Endometrial microvascular endothelial cells (primary cell): ENCODE measurements around the gene AVPR2. TPM values are rescaled to one million over a fixed set of nuclear protein-coding genes. Genes with fewer than 3 reads are reported as not detected.

Experiments used
- in situ Hi-C: cut with HindIII; loops from 2 replicates; pipeline ENCODE4 v1.10.0; 2017; ENCODE audit warnings: low sequenced_read_pairs, low pct_unique_long_range_greater_than_20kb; ENCODE audit errors: inconsistent ontology term
- total RNA-seq: library from RNA; depleted of rRNA; stranded (reverse); fragments of >200 nt; gene quantifications from one replicate; pipeline ENCODE4 v1.2.3, GENCODE V29; 2015; ENCODE audit errors: inconsistent ontology term

The AVPR2 gene
- total RNA-seq, 1 donor from 2014 or later, result not detected

DNA sequence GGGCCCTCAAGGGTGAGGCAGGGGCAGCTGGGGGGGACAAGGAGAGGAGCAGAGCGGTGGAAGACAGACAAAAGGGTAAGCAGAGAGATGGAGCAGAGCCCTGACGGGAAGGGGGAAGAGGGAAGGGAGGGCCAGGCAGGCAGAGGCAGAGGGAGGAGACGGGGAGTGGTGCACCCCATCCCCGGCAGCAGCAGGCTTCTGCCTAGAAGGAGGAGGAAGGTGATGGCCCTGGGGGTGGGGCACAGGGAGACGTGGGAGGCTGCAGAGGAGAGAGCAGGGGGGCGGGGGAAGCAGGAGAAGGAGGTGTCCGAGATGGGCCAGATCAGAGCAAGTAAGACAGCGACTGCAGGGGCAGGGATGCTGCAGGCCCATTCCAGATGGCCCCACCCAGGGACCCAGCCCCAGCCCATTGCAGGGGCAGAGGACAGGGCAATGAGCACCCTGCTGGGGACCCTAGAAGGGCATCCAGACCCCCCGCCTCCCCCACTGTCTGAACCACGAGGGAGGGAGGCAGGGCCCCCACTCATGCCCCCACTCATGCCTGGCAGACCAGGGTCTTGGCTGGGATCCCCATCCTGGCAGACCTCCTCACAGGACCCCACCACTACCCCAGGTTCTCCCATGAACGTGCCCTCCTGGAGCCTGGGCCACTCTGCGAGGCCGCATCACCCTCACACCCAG, 21.2 kb upstream of the AVPR2 start:
- in situ Hi-C loops, result no loop called here

DNA sequence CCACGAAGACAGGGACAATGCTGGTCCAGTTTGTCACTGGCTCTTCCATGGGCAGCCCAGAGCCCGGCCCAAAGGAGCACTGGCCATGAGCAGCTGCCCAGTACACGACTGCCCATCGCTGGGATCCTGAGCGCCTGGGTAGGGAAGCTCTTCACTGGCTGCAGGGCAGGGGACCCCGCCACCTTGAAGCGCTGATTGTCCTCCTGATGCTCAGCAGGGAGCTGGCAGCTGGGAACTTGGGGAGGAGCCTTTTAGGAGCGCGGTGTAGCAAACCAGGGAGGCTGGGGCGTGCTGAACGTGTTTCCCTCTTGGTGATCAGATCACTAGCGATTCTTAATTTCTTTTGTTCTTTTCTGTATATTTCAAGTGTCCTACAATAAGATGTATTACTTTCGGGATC, 20.3 kb upstream of the AVPR2 start:
- in situ Hi-C loops, result no loop called here

GRCh38 chrX:153884590-153884989, 19.9 kb upstream of the AVPR2 start:
- in situ Hi-C loops, result no loop called here

GRCh38 chrX:153885208-153885787, 19.2 kb upstream of the AVPR2 start:
- in situ Hi-C loops, result no loop called here

- in situ Hi-C loops, result no loop called here
Measured at GRCh38 chrX:153885968-153886903, 18.2 kb upstream of the AVPR2 start, which contains the start of gene L1CAM. Gene L1CAM, minus strand, starts transcription at chrX:153886173. Its CDS starts 10,337 bp downstream, at chrX:153875836.

- in situ Hi-C loops, result no loop called here
Measured at GRCh38 chrX:153886915-153887314, 17.6 kb upstream of the AVPR2 start.

DNA sequence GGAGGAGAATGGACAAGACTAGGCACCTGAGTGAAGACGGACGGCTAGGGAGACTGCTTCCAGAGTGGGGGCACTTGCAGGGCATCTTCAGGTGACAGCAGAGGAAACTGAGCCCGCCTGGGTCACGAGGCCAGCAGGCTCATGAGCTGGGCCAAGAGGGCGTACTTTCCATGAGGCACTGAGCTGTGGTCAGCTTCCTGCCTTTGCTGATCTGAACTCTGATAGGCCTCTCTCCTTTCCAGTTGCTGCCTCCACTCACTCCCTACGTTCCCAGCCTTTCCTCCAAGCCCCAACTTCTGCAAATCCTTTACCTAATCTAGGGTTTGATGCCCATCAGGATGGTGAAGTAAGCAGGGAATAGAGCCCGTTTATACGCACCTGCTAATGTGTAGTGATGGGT, 17.1 kb upstream of the AVPR2 start:
- in situ Hi-C loops, result no loop called here

GRCh38 chrX:153888344-153888743, 16.1 kb upstream of the AVPR2 start:
- in situ Hi-C loops, result no loop called here

GRCh38 chrX:153889123-153889522, 15.3 kb upstream of the AVPR2 start:
- in situ Hi-C loops, result no loop called here

DNA sequence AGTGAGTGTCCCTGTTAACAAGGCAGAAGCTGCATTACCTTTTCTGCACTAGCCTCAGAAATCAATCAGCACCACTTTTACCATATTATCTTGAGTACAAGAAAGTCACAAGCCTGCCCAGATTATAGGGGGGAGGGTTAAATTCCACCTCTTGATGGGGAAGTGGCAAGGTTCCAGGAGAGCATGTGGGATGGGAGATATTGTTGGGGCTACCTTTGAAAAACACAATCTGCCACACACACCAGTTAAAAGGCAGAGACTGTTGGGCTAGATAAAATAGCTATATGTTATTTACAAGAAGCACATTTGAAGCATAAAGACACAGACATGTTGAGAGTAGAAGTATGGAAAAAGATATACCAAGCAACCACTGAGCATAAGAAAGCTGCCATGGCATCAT, 6.6 kb upstream of the AVPR2 start:
- in situ Hi-C loops, result no loop called here

- in situ Hi-C loops, result no loop called here
Measured at GRCh38 chrX:153900831-153901752, 3.4 kb upstream of the AVPR2 start.

- in situ Hi-C loops, result no loop called here
Measured at GRCh38 chrX:153901753-153902140, 2.7 kb upstream of the AVPR2 start.

DNA sequence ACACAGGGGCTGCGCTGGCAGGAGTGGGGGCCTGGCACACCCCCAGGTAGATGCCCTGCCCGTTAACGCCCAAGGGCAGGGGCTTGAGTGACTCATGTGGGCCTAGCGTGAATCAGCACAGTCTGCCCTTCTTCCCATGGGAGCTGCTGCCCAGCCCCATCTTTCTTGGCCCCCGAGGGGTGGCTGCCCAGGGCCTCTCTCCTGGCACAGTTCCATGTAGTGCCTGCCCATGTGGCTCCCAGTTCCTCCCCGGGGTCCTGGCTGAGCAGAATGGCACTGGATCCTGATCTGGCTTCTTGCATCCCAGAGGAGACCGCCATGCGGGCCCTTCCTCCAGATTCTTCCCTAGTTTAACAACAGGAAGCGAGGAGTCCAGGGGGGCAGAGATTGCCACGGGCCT, 2.1 kb upstream of the AVPR2 start:
- in situ Hi-C loops, result no loop called here

DNA sequence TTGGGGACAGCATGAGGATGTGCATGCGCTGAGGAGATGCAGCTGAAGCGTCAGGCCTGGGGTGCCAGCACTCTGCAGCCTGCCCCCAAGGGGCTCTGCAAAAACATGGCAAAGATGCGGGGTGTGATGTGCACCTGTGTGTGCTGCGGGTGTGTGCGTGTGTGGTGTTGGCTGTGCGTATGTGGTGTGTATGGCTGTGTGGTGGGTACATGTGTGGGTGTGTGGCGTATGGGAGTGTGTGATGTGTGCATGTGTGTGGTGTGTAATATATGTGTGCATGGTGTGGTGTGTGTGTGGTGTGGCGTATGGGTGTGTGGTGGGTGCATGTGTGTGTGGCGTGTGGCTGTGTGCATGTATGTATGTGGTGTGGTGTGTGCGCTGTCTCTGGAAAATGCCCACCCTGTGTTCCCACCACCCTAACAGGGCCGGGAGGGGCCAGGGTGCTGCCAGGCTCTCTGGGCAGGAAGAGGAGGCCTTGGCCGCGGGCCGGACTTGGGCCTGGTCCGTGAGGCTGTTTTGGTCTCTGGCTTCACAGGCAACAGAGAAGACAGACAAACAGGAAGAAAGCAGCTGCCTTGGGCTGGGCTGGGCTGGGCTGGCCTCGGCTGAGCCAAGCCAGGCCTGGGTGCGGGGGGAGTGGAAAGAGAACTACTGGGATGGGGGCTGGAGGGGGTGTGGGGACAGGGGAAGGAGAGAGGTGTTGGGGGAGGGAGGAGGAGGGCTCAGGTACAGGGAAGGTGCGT, 1.1 kb upstream of the AVPR2 start:
- in situ Hi-C loops, result no loop called here

DNA sequence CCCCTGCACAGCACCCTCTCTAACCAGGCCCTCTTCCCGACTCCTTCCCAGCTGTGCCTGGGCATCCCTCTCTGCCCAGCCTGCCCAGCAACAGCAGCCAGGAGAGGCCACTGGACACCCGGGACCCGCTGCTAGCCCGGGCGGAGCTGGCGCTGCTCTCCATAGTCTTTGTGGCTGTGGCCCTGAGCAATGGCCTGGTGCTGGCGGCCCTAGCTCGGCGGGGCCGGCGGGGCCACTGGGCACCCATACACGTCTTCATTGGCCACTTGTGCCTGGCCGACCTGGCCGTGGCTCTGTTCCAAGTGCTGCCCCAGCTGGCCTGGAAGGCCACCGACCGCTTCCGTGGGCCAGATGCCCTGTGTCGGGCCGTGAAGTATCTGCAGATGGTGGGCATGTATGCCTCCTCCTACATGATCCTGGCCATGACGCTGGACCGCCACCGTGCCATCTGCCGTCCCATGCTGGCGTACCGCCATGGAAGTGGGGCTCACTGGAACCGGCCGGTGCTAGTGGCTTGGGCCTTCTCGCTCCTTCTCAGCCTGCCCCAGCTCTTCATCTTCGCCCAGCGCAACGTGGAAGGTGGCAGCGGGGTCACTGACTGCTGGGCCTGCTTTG, 1.1 kb downstream of the AVPR2 start:
- in situ Hi-C loops, result no loop called here

GRCh38 chrX:153906126-153906917, 1.8 kb downstream of the AVPR2 start:
- in situ Hi-C loops, result no loop called here

GRCh38 chrX:153907456-153907855, 3.0 kb downstream of the AVPR2 start:
- in situ Hi-C loops, result no loop called here
